Omental fat pad (tissue), 4 donors: ENCODE data around the gene ANTXRL. TPM values are rescaled to one million over a fixed set of nuclear protein-coding genes. Genes with fewer than 3 reads are reported as not detected.
"Not testable (repeated sequence)": the region's sequence is repeated elsewhere in the genome, so short reads cannot be mapped to it uniquely, and the experiment has no call there.

Source experiments
- ATAC-seq: fragments of 150-250 bp; one replicate; pipeline ENCODE4 v1.9.1; 2016; ENCODE audit warnings: mild to moderate bottlenecking, moderate library complexity; ENCODE audit not compliant: low FRiP score
- DNase-seq: peaks from one replicate; pipeline ENCODE4 v3.0.0-alpha.2; 2019; ENCODE audit warnings: low spot score
- CTCF ChIP-seq, 3 donors: fragments of 450-650 bp; IDR thresholded peaks; one replicate each; pipeline ENCODE4 v1.5.1; 2016 to 2017; ENCODE audit warnings: antibody characterized with exemption in 3 of 3, mild to moderate bottlenecking in 3 of 3, moderate library complexity in 2 of 3
- total RNA-seq, 4 donors: library from RNA; depleted of rRNA; stranded (reverse); fragments of >200 nt; gene quantifications; one replicate each; pipeline ENCODE4 v1.1.0, GENCODE V29; 2016

The ANTXRL gene
- total RNA-seq, 4 donors from 2014 or later: not detected

GRCh38 chr10:46328853-46329689, 42.3 kb downstream of the ANTXRL start:
- ATAC-seq: no peak
- no peak for DNase-seq
- no peak for TF ChIP-seq CTCF (IDR thresholded peaks at IDR 0.05)

GRCh38 chr10:46329690-46330016, 42.9 kb downstream of the ANTXRL start:
- TF ChIP-seq CTCF (IDR thresholded peaks at IDR 0.05): no peak
- DNase-seq: no peak
- no peak for ATAC-seq

DNA sequence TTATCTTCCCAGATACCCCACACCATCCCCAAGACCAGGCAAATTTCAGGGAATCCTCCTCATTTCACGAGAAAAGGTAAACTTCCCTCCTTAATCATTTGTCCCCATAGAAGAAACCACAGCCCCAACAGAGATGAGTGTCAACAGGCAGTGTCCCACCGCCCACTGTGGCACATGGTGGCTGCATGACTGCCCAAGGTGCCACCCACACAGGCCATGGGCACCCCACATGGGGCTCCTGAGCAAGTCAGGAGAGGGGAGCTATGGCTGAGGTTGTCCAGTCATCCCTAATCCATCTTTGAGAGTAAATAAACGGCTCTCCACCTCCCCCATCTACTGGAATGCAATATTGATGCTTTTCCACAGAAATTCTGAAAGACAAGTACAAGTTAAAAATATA, 44.1 kb downstream of the ANTXRL start:
- DNase-seq (no peak), ATAC-seq (no peak)
- no peak for TF ChIP-seq CTCF (IDR thresholded peaks at IDR 0.05)

GRCh38 chr10:46365484-46365883, 78.7 kb downstream of the ANTXRL start:
- not testable (repeated sequence) for DNase-seq, ATAC-seq

GRCh38 chr10:46367209-46367608, 80.4 kb downstream of the ANTXRL start:
- DNase-seq, ATAC-seq: not testable (repeated sequence)

DNA sequence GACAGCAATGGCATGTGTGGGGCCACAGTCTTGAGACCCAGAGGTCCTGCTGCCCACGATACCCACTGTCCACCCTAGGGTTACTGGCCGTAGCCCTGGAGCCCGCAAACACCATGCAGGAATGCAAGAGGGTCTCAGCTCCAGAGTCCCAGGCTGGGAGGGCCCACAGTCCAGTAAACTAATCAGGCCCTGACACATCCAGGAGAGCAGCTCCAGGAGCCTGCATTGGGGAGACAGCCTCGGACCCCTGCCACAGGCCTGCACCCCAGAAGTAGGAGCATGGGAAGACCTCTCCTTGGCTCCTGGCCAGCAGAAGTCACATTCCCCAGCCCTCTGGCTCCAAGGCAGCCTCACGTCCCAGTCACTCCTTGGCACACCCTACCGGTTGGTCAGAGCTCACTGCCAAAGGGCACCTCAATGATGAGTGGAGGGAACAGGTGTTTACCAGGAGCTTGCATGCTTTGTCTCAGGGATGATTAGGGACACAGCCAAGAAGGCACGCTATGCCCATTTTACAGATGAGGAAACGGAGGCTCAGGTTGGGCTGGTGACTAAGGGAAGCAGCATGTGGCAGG, 81.0 kb downstream of the ANTXRL start:
- not testable (repeated sequence) for DNase-seq, ATAC-seq

DNA sequence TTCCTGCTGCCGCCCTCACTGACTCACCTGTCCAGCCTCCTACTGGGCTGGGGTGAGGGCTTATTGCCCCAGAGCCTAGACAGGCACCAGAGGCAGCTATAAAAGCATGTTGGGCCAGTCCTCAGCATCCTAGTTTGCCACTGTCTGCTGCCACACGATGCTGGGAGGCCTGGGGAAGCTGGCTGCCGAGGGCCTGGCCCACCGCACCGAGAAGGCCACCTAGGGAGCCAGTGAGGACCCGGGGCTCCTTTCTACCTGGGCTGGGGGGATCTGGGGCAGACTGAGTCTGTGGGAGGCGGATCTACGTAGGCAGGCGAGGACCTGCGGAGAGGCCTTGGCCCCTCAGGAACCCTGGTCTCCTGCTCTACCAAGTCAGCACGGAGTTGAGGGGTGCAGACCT, 82.2 kb downstream of the ANTXRL start:
- not testable (repeated sequence) for ATAC-seq, DNase-seq

- not testable (repeated sequence) for DNase-seq, ATAC-seq
Observed at GRCh38 chr10:46374410-46374809, 87.6 kb downstream of the ANTXRL start.

- DNase-seq: not testable (repeated sequence)
- ATAC-seq: peak; percentile 43
Observed at GRCh38 chr10:46375406-46375805, 88.6 kb downstream of the ANTXRL start, which contains the start of gene ANXA8L1. ANXA8L1 (plus strand) TSS chr10:46375776; CDS start chr10:46375852, 76 bp downstream.

GRCh38 chr10:46377022-46377421, 90.2 kb downstream of the ANTXRL start:
- DNase-seq, ATAC-seq: not testable (repeated sequence)

GRCh38 chr10:46377651-46378050, 90.9 kb downstream of the ANTXRL start:
- DNase-seq: not testable (repeated sequence)
- ATAC-seq: peak; percentile 46

DNA sequence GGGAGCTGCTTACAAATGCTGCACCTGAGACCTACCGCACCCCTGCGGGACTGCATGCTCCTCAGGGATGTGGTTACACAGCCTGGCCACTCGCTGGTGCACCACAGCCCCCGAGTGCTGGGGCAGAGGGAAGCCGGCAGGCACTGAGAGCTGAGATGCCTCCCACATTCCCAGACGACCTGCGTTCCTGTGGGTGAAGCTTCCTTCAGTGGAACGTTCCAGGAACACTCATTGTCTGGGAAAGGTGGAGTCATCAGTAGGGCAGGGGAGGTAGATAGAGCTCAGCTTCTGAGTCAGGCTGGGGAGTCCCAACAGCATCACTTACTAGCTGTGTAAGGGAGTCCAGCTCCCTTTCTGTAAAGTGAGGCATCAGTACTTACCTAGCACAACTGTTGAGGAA, 91.3 kb downstream of the ANTXRL start:
- ATAC-seq: peak; percentile 91
- not testable (repeated sequence) for DNase-seq

- ATAC-seq, DNase-seq: not testable (repeated sequence)
Observed at GRCh38 chr10:46379233-46379848, 92.5 kb downstream of the ANTXRL start.
